HEK293 (cell line): ENCODE results near the gene MYT1.
"Not testable (repeated sequence)": the region's sequence is repeated elsewhere in the genome, so short reads cannot be mapped to it uniquely, and the experiment has no call there.

Experiments used
- CTCF ChIA-PET: fragments of 350-600 bp; formaldehyde crosslinking; extraction: SDS; loops from one replicate; lab custom pipeline; 2021; ENCODE audit warnings: antibody characterized with exemption; lab: Yijun Ruan, JAX
- POLR2A ChIA-PET: fragments of 300-600 bp; formaldehyde crosslinking; extraction: SDS; loops from one replicate; lab custom pipeline; 2020; ENCODE audit warnings: antibody characterized with exemption, inconsistent platforms; lab: Yijun Ruan, JAX
- H3K27ac ChIP-seq: fragments of 200-500 bp; sonication (Bioruptor generic); 2 replicates; pipeline ENCODE4 v1.5.1; 2014; ENCODE audit warnings: low read depth, low read length, control low read depth, inconsistent platforms; ENCODE audit errors: extremely low read depth
- H3K36me3 ChIP-seq, 2 experiments: fragments of 200-500 bp in 1 of 2; sonication (Bioruptor generic) in 1 of 2; 1 replicate in 1 of 2; 2 replicates in 1 of 2; pipeline ENCODE4 v1.5.1; 2014 to 2017; ENCODE audit warnings: inconsistent platforms in 2 of 2, low read length in 2 of 2; ENCODE audit not compliant: control insufficient read depth in 2 of 2, insufficient read depth in 1 of 2
- H3K4me1 ChIP-seq: fragments of 200-500 bp; sonication (Bioruptor generic); 2 replicates; pipeline ENCODE4 v1.5.1; 2014; ENCODE audit warnings: mild to moderate bottlenecking, low read length, inconsistent platforms; ENCODE audit not compliant: control insufficient read depth, insufficient read depth
- H3K4me3 ChIP-seq: 2 replicates; pipeline ENCODE4 v1.5.1; 2011; ENCODE audit warnings: low read depth, mild to moderate bottlenecking, control low read depth, low read length, moderate library complexity
- H3K9me3 ChIP-seq: fragments of 200-500 bp; sonication (Bioruptor generic); 2 replicates; pipeline ENCODE4 v1.5.1; 2014; ENCODE audit warnings: low read depth, low read length, inconsistent platforms; ENCODE audit not compliant: control insufficient read depth, insufficient read depth
- CTCF ChIP-seq: fragments of 450-650 bp; formaldehyde crosslinking; IDR thresholded peaks from 2 replicates; pipeline ENCODE4 v1.5.1; 2016; ENCODE audit warnings: missing biosample characterization, missing genetic modification characterization
- EGR2 ChIP-seq: fragments of 450-650 bp; formaldehyde crosslinking; IDR thresholded peaks from 2 replicates; pipeline ENCODE4 v1.5.1; 2016; ENCODE audit warnings: low read depth, missing biosample characterization, missing genetic modification characterization
- ELK4 ChIP-seq: IDR thresholded peaks from 2 replicates; pipeline ENCODE4 v1.6.1; 2011; ENCODE audit warnings: mild to moderate bottlenecking, low read depth, low read length, borderline replicate concordance
- FEZF1 ChIP-seq: fragments of 450-650 bp; formaldehyde crosslinking; IDR thresholded peaks from 2 replicates; pipeline ENCODE4 v1.5.1; 2016; ENCODE audit warnings: missing biosample characterization, missing genetic modification characterization
- GFI1B ChIP-seq: fragments of 450-650 bp; formaldehyde crosslinking; IDR thresholded peaks from 2 replicates; pipeline ENCODE4 v1.5.1; 2016; ENCODE audit warnings: missing biosample characterization, missing genetic modification characterization
- PBX3 ChIP-seq: sonication (generic); formaldehyde crosslinking; IDR thresholded peaks from 2 replicates; pipeline ENCODE4 v1.8.1; 2022; ENCODE audit warnings: mild to moderate bottlenecking, moderate library complexity, missing genetic modification reagents
- SCRT2 ChIP-seq: fragments of 450-650 bp; formaldehyde crosslinking; IDR thresholded peaks from 2 replicates; pipeline ENCODE4 v1.5.1; 2016; ENCODE audit warnings: missing biosample characterization, missing genetic modification characterization
- ZBTB20 ChIP-seq: fragments of 450-650 bp; formaldehyde crosslinking; IDR thresholded peaks from 2 replicates; pipeline ENCODE4 v1.5.1; 2016; ENCODE audit warnings: missing biosample characterization, missing genetic modification characterization
- ZBTB26 ChIP-seq: fragments of 450-650 bp; formaldehyde crosslinking; optimal IDR thresholded peaks from 2 replicates; pipeline ENCODE3; 2016; ENCODE audit warnings: missing biosample characterization, mild to moderate bottlenecking, missing genetic modification characterization
- ZBTB8A ChIP-seq: fragments of 450-650 bp; formaldehyde crosslinking; IDR thresholded peaks from 2 replicates; pipeline ENCODE4 v1.5.1; 2016; ENCODE audit warnings: missing biosample characterization, missing genetic modification characterization
- ZNF274 ChIP-seq, 2 experiments: fragments of 200-500 bp in 1 of 2; fragments of 450-650 bp in 1 of 2; sonication (Bioruptor generic) in 1 of 2; formaldehyde crosslinking in 1 of 2; IDR thresholded peaks; 2 replicates each; pipeline versions ENCODE4 v1.5.1 to v1.6.1; 2014 to 2016; ENCODE audit warnings: borderline replicate concordance in 1 of 2, inconsistent platforms in 1 of 2, low read length in 1 of 2, missing biosample characterization in 1 of 2, missing genetic modification characterization in 1 of 2
- ZNF488 ChIP-seq: fragments of 450-650 bp; formaldehyde crosslinking; IDR thresholded peaks from 2 replicates; pipeline ENCODE4 v1.5.1; 2016; ENCODE audit warnings: missing biosample characterization, missing genetic modification characterization
- ZNF510 ChIP-seq: fragments of 450-650 bp; formaldehyde crosslinking; IDR thresholded peaks from 2 replicates; pipeline ENCODE4 v1.5.1; 2018; ENCODE audit warnings: mild to moderate bottlenecking, missing genetic modification characterization, missing biosample characterization; ENCODE audit not compliant: insufficient replicate concordance
- ZNF624 ChIP-seq: fragments of 450-650 bp; formaldehyde crosslinking; IDR thresholded peaks from 2 replicates; pipeline ENCODE4 v1.5.1; 2017; ENCODE audit warnings: missing biosample characterization, missing genetic modification characterization
- ZNF654 ChIP-seq: fragments of 450-650 bp; formaldehyde crosslinking; IDR thresholded peaks from 2 replicates; pipeline ENCODE4 v1.5.1; 2016; ENCODE audit warnings: low read depth, missing biosample characterization, missing genetic modification characterization
- ZNF76 ChIP-seq: fragments of 450-650 bp; formaldehyde crosslinking; IDR thresholded peaks from 2 replicates; pipeline ENCODE4; 2016; ENCODE audit warnings: low read depth, missing biosample characterization, missing genetic modification characterization, borderline replicate concordance
- ZNF777 ChIP-seq: fragments of 450-650 bp; formaldehyde crosslinking; IDR thresholded peaks from 2 replicates; pipeline ENCODE4 v1.5.1; 2017; ENCODE audit warnings: missing biosample characterization, missing genetic modification characterization, borderline replicate concordance

The MYT1 gene

GRCh38 chr20:64186071-64186598 is 21.9 kb downstream of the MYT1 start:
- CTCF ChIA-PET, result no interaction called here
- POLR2A ChIA-PET, result no interaction called here
- TF ChIP-seq SCRT2 (tag by site-specific recombination) (no peak), GFI1B (no peak), ZBTB8A (tag by site-specific recombination) (no peak), ZNF488 (no peak), ZBTB26 (no peak), ZNF777 (tag by site-specific recombination) (no peak), EGR2 (tag by site-specific recombination) (no peak), CTCF (tag by site-specific recombination) (no peak), FEZF1 (tag by site-specific recombination) (no peak), ZNF624 (tag by site-specific recombination) (no peak), ZNF76 (tag by site-specific recombination) (no peak), ZNF274 (IDR thresholded peaks at IDR 0.05; ENCODE audit: low read length) (no peak), ZNF274 (tag by site-specific recombination; IDR thresholded peaks at IDR 0.05; ENCODE audit: borderline replicate concordance) (no peak), ZNF654 (tag by site-specific recombination) (no peak), ELK4 (no peak), ZNF510 (tag by site-specific recombination) (no peak), PBX3 (CRISPR knock-in tag) (no peak), ZBTB20 (no peak)
- Histone ChIP-seq H3K27ac (no peak overlapping the region), H3K9me3 (no peaks in the 10 kb centered on the region), H3K4me3 (no peak overlapping the region), H3K36me3 (no peaks in the 10 kb centered on the region), H3K4me1 (no peaks in the 10 kb centered on the region)

GRCh38 chr20:64187213-64187612 is 23.0 kb downstream of the MYT1 start:
- POLR2A ChIA-PET, H3K27ac ChIP-seq, H3K4me1 ChIP-seq, H3K9me3 ChIP-seq, H3K4me3 ChIP-seq, H3K36me3 ChIP-seq: not testable (repeated sequence)
- CTCF ChIA-PET, result interaction anchor here (1.2 kb wide), 1 partner anchor 99 kb away, joined by 3 read pairs; no protein-coding TSS in a partner anchor
